GM06990 (cell line): Measurements from ENCODE around the gene PCGF3.
"Not testable (repeated sequence)": the region's sequence is repeated elsewhere in the genome, so short reads cannot be mapped to it uniquely, and the experiment has no call there.

Experiments
- DNase-seq: peaks from one replicate; pipeline ENCODE4 v3.0.0-alpha.2; 2011; ENCODE audit not compliant: insufficient read length; ENCODE audit errors: extremely low read depth
- H3K27me3 ChIP-seq: replicated peaks from 2 replicates; pipeline ENCODE4 v1.6.0; 2011; ENCODE audit warnings: low read length; ENCODE audit not compliant: control insufficient read depth, insufficient read depth
- H3K36me3 ChIP-seq: 2 replicates; pipeline ENCODE4 v1.5.1; 2011; ENCODE audit warnings: low read length; ENCODE audit not compliant: control insufficient read depth, insufficient read depth
- H3K4me3 ChIP-seq: replicated peaks from 2 replicates; pipeline ENCODE4 v1.5.1; 2011; ENCODE audit warnings: low read depth, mild to moderate bottlenecking, control low read depth, low read length
- TF ChIP-seq, protein P1 (sequence below): IDR thresholded peaks from 2 replicates; pipeline ENCODE4 v1.5.1; 2011; ENCODE audit warnings: low read length, control low read depth, mild to moderate bottlenecking, inconsistent platforms; ENCODE audit not compliant: insufficient read depth, poor library complexity, severe bottlenecking

PCGF3 gene

GRCh38 chr4:732911-733630, 27.4 kb downstream of the PCGF3 start:
- no peak overlapping the region for H3K4me3 ChIP-seq
- no peaks in the 10 kb centered on the region for H3K27me3 ChIP-seq
- no peak for DNase-seq
- TF ChIP-seq, protein P1, sequence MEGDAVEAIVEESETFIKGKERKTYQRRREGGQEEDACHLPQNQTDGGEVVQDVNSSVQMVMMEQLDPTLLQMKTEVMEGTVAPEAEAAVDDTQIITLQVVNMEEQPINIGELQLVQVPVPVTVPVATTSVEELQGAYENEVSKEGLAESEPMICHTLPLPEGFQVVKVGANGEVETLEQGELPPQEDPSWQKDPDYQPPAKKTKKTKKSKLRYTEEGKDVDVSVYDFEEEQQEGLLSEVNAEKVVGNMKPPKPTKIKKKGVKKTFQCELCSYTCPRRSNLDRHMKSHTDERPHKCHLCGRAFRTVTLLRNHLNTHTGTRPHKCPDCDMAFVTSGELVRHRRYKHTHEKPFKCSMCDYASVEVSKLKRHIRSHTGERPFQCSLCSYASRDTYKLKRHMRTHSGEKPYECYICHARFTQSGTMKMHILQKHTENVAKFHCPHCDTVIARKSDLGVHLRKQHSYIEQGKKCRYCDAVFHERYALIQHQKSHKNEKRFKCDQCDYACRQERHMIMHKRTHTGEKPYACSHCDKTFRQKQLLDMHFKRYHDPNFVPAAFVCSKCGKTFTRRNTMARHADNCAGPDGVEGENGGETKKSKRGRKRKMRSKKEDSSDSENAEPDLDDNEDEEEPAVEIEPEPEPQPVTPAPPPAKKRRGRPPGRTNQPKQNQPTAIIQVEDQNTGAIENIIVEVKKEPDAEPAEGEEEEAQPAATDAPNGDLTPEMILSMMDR: no peak
- peaks cover 31% of the 10 kb centered on the region for H3K36me3 ChIP-seq

GRCh38 chr4:733631-733980, 28.0 kb downstream of the PCGF3 start:
- no peaks in the 10 kb centered on the region for H3K27me3 ChIP-seq
- peaks cover 31% of the 10 kb centered on the region for H3K36me3 ChIP-seq
- no peak for DNase-seq
- TF ChIP-seq, protein P1: no peak
- no peak overlapping the region for H3K4me3 ChIP-seq

- H3K4me3 ChIP-seq: no peak overlapping the region
- H3K27me3 ChIP-seq: no peaks in the 10 kb centered on the region
- peaks cover 31% of the 10 kb centered on the region for H3K36me3 ChIP-seq
- TF ChIP-seq, protein P1: no peak
- DNase-seq: no peak
Measured at GRCh38 chr4:734075-734474, 28.4 kb downstream of the PCGF3 start.

DNA sequence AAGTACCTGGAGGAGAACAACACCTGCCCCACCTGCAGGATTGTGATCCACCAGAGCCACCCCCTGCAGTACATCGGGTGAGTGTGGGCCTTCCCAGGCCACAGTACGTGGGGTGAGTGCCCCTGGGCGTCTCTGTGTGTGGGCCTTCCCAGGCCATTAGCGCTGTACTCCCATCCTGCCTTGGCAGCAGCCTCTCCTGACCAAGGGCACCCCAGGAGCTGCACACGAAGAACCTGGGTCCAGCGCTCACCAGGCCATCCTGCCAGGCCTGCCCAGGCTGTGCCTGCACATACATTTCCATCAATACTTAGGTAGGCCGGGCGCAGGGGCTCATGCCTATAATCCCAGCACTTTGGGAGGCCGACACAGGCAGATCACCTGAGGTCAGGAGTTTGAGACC, 29.3 kb downstream of the PCGF3 start:
- Histone ChIP-seq H3K36me3 (peaks cover 34% of the 10 kb centered on the region), H3K27me3 (no peaks in the 10 kb centered on the region), H3K4me3 (no peak overlapping the region)
- TF ChIP-seq, protein P1: no peak
- no peak for DNase-seq

DNA sequence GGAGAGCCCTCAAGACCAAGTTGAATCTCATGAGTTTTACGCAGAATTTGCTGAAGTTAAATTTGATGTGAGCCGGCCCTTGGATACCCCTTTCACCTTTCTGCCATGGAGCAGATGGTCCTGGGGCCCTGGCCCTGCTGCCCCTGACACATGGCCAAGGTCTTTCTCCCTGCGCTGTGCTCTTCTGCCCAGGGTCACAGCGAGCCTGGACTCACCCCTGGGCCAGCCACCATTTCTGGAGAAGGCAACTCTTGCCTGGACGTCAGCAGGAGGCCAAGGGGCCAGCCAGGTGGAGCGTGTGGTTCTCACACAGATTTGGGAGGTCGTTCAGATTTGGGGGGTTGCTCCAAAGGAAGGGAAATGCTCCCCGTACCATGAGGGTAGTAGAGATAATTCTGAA, 30.0 kb downstream of the PCGF3 start:
- H3K36me3 ChIP-seq: peaks cover 34% of the 10 kb centered on the region
- DNase-seq: no peak
- no peak overlapping the region for H3K4me3 ChIP-seq
- TF ChIP-seq, protein P1: no peak
- no peaks in the 10 kb centered on the region for H3K27me3 ChIP-seq

GRCh38 chr4:736561-736960, 30.9 kb downstream of the PCGF3 start:
- H3K36me3 ChIP-seq: peaks cover 31% of the 10 kb centered on the region
- not testable (repeated sequence) for H3K27me3 ChIP-seq, H3K4me3 ChIP-seq, DNase-seq
